Activated CD8-positive, alpha-beta memory T cell treated with anti-CD3 and anti-CD28 coated beads for 36 hours (primary cell): ENCODE measurements around the gene OR7D4. TPM values are rescaled to one million over a fixed set of nuclear protein-coding genes. Genes with fewer than 3 reads are reported as not detected.
"Not testable (repeated sequence)": the region's sequence is repeated elsewhere in the genome, so short reads cannot be mapped to it uniquely, and the experiment has no call there.

ENCODE experiments used
- CTCF ChIA-PET: fragments of 350-600 bp; sonication (Branson Sonifier 250); formaldehyde crosslinking; loops from one replicate; lab custom pipeline; 2021; ENCODE audit warnings: antibody characterized with exemption; lab: Charles Lee
- POLR2A ChIA-PET: fragments of 350-600 bp; sonication (Branson Sonifier 250); formaldehyde crosslinking; loops from one replicate; lab custom pipeline; 2021; ENCODE audit warnings: antibody characterized with exemption; lab: Charles Lee
- total RNA-seq, 2 experiments: library from RNA; stranded (reverse); gene quantifications; one replicate each; pipeline ENCODE4 v1.2.3, GENCODE V29; 2021

The OR7D4 gene
- not detected for total RNA-seq

- CTCF ChIA-PET: no interaction called here
Observed at GRCh38 chr19:9219489-9219888, at the start of gene OR7D4. Gene OR7D4 (minus strand): TSS chr19:9219589. CDS start chr19:9214837, 4,752 bp downstream.

GRCh38 chr19:9251236-9251635 is 31.8 kb upstream of the OR7D4 start:
- CTCF ChIA-PET: no interaction called here

More at GRCh38 chr19:9219489-9219888, at the start of gene OR7D4:
- POLR2A ChIA-PET: no interaction called here

GRCh38 chr19:9250630-9251029 is 31.2 kb upstream of the OR7D4 start, which contains the start of gene OR7E24:
Gene OR7E24 (plus strand): TSS chr19:9250930. CDS start chr19:9251044, 114 bp downstream.
- ChIA-PET POLR2A (no interaction called here), CTCF (no interaction called here)

More at GRCh38 chr19:9251236-9251635, 31.8 kb upstream of the OR7D4 start:
- POLR2A ChIA-PET: no interaction called here

- POLR2A ChIA-PET: no interaction called here
Observed at GRCh38 chr19:9205501-9206113, 13.8 kb downstream of the OR7D4 start.

GRCh38 chr19:9198044-9198443 is 21.3 kb downstream of the OR7D4 start:
- CTCF ChIA-PET: not testable (repeated sequence)

More at GRCh38 chr19:9205501-9206113, 13.8 kb downstream of the OR7D4 start:
- CTCF ChIA-PET: interaction anchor here (0.5 to 1.6 kb wide), 10 partner anchors 9 to 381 kb away, joined by 3 to 4 read pairs (median 3); partner anchors contain the start of gene OR7D2

GRCh38 chr19:9189535-9189934 is 29.9 kb downstream of the OR7D4 start:
- POLR2A ChIA-PET: no interaction called here
- CTCF ChIA-PET: interaction anchor here (1.7 kb wide), 1 partner anchor 16 kb away, joined by 4 read pairs; no protein-coding TSS in a partner anchor

More at GRCh38 chr19:9198044-9198443, 21.3 kb downstream of the OR7D4 start:
- POLR2A ChIA-PET: not testable (repeated sequence)

- ChIA-PET POLR2A (no interaction called here), CTCF (no interaction called here)
Observed at GRCh38 chr19:9187191-9187590, 32.2 kb downstream of the OR7D4 start.

GRCh38 chr19:9183000-9183399 is 36.4 kb downstream of the OR7D4 start:
- CTCF ChIA-PET: no interaction called here
- POLR2A ChIA-PET: no interaction called here

GRCh38 chr19:9178901-9179300 is 40.5 kb downstream of the OR7D4 start, which contains the start of gene OR7D2:
Gene OR7D2 (plus strand): TSS chr19:9178979. CDS start chr19:9185782, 6,803 bp downstream.
- ChIA-PET CTCF (interaction anchor here (1.0 kb wide), 1 partner anchor 26 kb away, joined by 3 read pairs; no protein-coding TSS in a partner anchor), POLR2A (no interaction called here)

- ChIA-PET POLR2A (no interaction called here), CTCF (no interaction called here)
Observed at GRCh38 chr19:9175326-9175725, 44.1 kb downstream of the OR7D4 start.

- ChIA-PET POLR2A (no interaction called here), CTCF (no interaction called here)
Observed at GRCh38 chr19:9171393-9171991, 47.9 kb downstream of the OR7D4 start.

GRCh38 chr19:9166846-9167245 is 52.5 kb downstream of the OR7D4 start:
- POLR2A ChIA-PET: no interaction called here
- CTCF ChIA-PET: no interaction called here

GRCh38 chr19:9165261-9165660 is 54.1 kb downstream of the OR7D4 start:
- CTCF ChIA-PET: no interaction called here
- POLR2A ChIA-PET: no interaction called here

GRCh38 chr19:9161427-9161826 is 58.0 kb downstream of the OR7D4 start:
- POLR2A ChIA-PET: no interaction called here
- CTCF ChIA-PET: no interaction called here

Other genes with a start within 250 kb of the OR7D4 start
- not detected for gene MUC16, start 209.2 kb downstream of the OR7D4 start, total RNA-seq
- not detected for gene OR1M1, start 132.5 kb downstream of the OR7D4 start, total RNA-seq
- not detected for gene OR7G2, start 112.1 kb downstream of the OR7D4 start, total RNA-seq
- not detected for gene OR7G1, start 103.8 kb downstream of the OR7D4 start, total RNA-seq
- not detected for gene OR7G3, start 92.6 kb downstream of the OR7D4 start, total RNA-seq
- 10 to 100 TPM; 45.1 to 51.0 TPM for gene ZNF317, start 79.2 kb downstream of the OR7D4 start, total RNA-seq
- not detected for gene OR7D2, start 40.6 kb downstream of the OR7D4 start, total RNA-seq
- gene OR7E24, start 31.3 kb upstream of the OR7D4 start, total RNA-seq: not detected
- gene ZNF699, start 90.2 kb upstream of the OR7D4 start, total RNA-seq: 1 to 10 TPM; 4.1 to 4.3 TPM
- 10 to 100 TPM; 10.7 to 11.2 TPM for gene ZNF559, start 104.6 kb upstream of the OR7D4 start, total RNA-seq
- gene ZNF177, start 143.4 kb upstream of the OR7D4 start, total RNA-seq: under 1 TPM; 0.36 to 0.48 TPM
- gene ZNF266, start 216.0 kb upstream of the OR7D4 start, total RNA-seq: 10 to 100 TPM; 28.2 to 32.1 TPM